Liver (tissue), 9 donors: Measurements from ENCODE around the gene ACP5. TPM values are rescaled to one million over a fixed set of nuclear protein-coding genes. Genes with fewer than 3 reads are reported as not detected.

Source experiments
- DNase-seq: peaks from one replicate; pipeline ENCODE4 v3.0.0-alpha.2; 2017; ENCODE audit warnings: low spot score
- H3K27ac ChIP-seq, 2 donors: one replicate each; pipeline ENCODE4 v1.7.0; 2013; ENCODE audit warnings: inconsistent platforms in 2 of 2, low read length in 2 of 2, control low read depth in 1 of 2, low read depth in 1 of 2, mild to moderate bottlenecking in 1 of 2
- H3K27me3 ChIP-seq, 4 donors: one replicate each; pipeline versions ENCODE4 v1.6.1 to v1.7.0; 2013; ENCODE audit warnings: low read length in 3 of 4, inconsistent platforms in 1 of 4, mild to moderate bottlenecking in 1 of 4, moderate library complexity in 1 of 4; ENCODE audit not compliant: control insufficient read depth in 4 of 4, insufficient read depth in 4 of 4
- H3K36me3 ChIP-seq, 4 donors: one replicate each; pipeline versions ENCODE4 v1.6.1 to v1.7.0; 2013; ENCODE audit warnings: low read length in 3 of 4, mild to moderate bottlenecking in 3 of 4, low read depth in 1 of 4, moderate library complexity in 1 of 4; ENCODE audit not compliant: control insufficient read depth in 4 of 4, insufficient read depth in 3 of 4
- H3K4me1 ChIP-seq, 4 donors: one replicate each; pipeline versions ENCODE4 v1.6.1 to v1.7.0; 2013; ENCODE audit warnings: low read length in 3 of 4, mild to moderate bottlenecking in 3 of 4, moderate library complexity in 1 of 4; ENCODE audit not compliant: control insufficient read depth in 4 of 4, insufficient read depth in 4 of 4
- H3K4me3 ChIP-seq, 3 donors: one replicate each; pipeline versions ENCODE4 v1.6.1 to v1.7.0; 2013; ENCODE audit warnings: low read length in 3 of 3, control low read depth in 1 of 3, low read depth in 1 of 3, mild to moderate bottlenecking in 1 of 3
- H3K9ac ChIP-seq, 2 donors: one replicate each; pipeline ENCODE4 v1.7.0; 2013; ENCODE audit warnings: low read length in 2 of 2, mild to moderate bottlenecking in 2 of 2, moderate library complexity in 2 of 2, control low read depth in 1 of 2, low read depth in 1 of 2
- H3K9me3 ChIP-seq, 4 donors: one replicate each; pipeline versions ENCODE4 v1.6.1 to v1.7.0; 2013; ENCODE audit warnings: low read length in 3 of 4; ENCODE audit not compliant: control insufficient read depth in 4 of 4
- ATF3 ChIP-seq: IDR thresholded peaks from 2 replicates; pipeline ENCODE4 v1.6.1; 2016; ENCODE audit warnings: antibody characterized with exemption
- CTCF ChIP-seq: fragments of 150-350 bp; IDR thresholded peaks from 2 replicates; pipeline ENCODE4 v1.5.1; 2017; ENCODE audit warnings: improper control_type of control experiment, low read depth, low read length; ENCODE audit not compliant: missing input control
- EGR1 ChIP-seq, 2 donors: IDR thresholded peaks; 2 replicates each; pipeline ENCODE4 v1.6.1; 2016 to 2018; ENCODE audit warnings: antibody characterized with exemption in 2 of 2, low read depth in 2 of 2
- FOXA1 ChIP-seq: IDR thresholded peaks from 2 replicates; pipeline ENCODE4 v1.6.1; 2016; ENCODE audit warnings: antibody characterized with exemption
- FOXA2 ChIP-seq: IDR thresholded peaks from 2 replicates; pipeline ENCODE4 v1.6.1; 2016; ENCODE audit warnings: antibody characterized with exemption
- GABPA ChIP-seq, 2 donors: IDR thresholded peaks in 1 of 2; conservative IDR thresholded peaks in 1 of 2; 2 replicates each; pipeline ENCODE4 v1.6.1; 2016; ENCODE audit warnings: antibody characterized with exemption in 2 of 2, mild to moderate bottlenecking in 1 of 2, moderate library complexity in 1 of 2
- HNF4G ChIP-seq: IDR thresholded peaks from 2 replicates; pipeline ENCODE4 v1.6.1; 2016; ENCODE audit warnings: antibody characterized with exemption
- JUND ChIP-seq, 2 donors: IDR thresholded peaks; 2 replicates each; pipeline ENCODE4 v1.6.1; 2016; ENCODE audit warnings: antibody characterized with exemption in 2 of 2
- NR2F2 ChIP-seq: IDR thresholded peaks from 2 replicates; pipeline ENCODE4 v1.6.1; 2016; ENCODE audit warnings: antibody characterized with exemption
- RAD21 ChIP-seq, 2 donors: IDR thresholded peaks; 2 replicates each; pipeline ENCODE4 v1.6.1; 2016; ENCODE audit warnings: antibody characterized with exemption in 2 of 2, mild to moderate bottlenecking in 2 of 2
- RXRA ChIP-seq, 2 donors: IDR thresholded peaks; 2 replicates each; pipeline ENCODE4 v1.6.1; 2017 to 2018; ENCODE audit warnings: antibody characterized with exemption in 2 of 2, mild to moderate bottlenecking in 1 of 2
- SP1 ChIP-seq: IDR thresholded peaks from 2 replicates; pipeline ENCODE4 v1.6.1; 2018; ENCODE audit warnings: antibody characterized with exemption, mild to moderate bottlenecking
- TAF1 ChIP-seq: conservative IDR thresholded peaks from 2 replicates; pipeline ENCODE4 v1.6.1; 2016; ENCODE audit warnings: antibody characterized with exemption, mild to moderate bottlenecking
- YY1 ChIP-seq: IDR thresholded peaks from 2 replicates; pipeline ENCODE4 v1.6.1; 2016; ENCODE audit warnings: antibody characterized with exemption, mild to moderate bottlenecking
- WGBS: extraction: QIAGEN DNeasy Blood & Tissue Kit; methylation state at CpG from one replicate; pipeline ENCODE4 v1.1.7; 2013; 5-methylcytosine and 5-hydroxymethylcytosine counted together
- polyA plus RNA-seq, 2 donors: library from polyadenylated mRNA; stranded (reverse) in 1 of 2; unstranded in 1 of 2; fragments of 200-250 nt in 1 of 2; fragments of >200 nt in 1 of 2; fragmentation: Nextera tagmentation in 1 of 2; extraction: Ambion mirVana in 1 of 2; gene quantifications; one replicate each; pipeline versions ENCODE4 v1.2.1 to v1.2.3, GENCODE V29; 2013 to 2015
- total RNA-seq, 2 donors: library from RNA; depleted of rRNA; stranded (reverse); fragments of >200 nt; gene quantifications; one replicate each; pipeline ENCODE4 v1.2.3, GENCODE V29; 2014
- TF ChIP-seq, protein P1 (sequence below): IDR thresholded peaks from 2 replicates; pipeline ENCODE4 v1.6.1; 2016; ENCODE audit warnings: antibody characterized with exemption
- TF ChIP-seq, protein P2 (sequence below): IDR thresholded peaks from 2 replicates; pipeline ENCODE4 v1.6.1; 2016; ENCODE audit warnings: antibody characterized with exemption, mild to moderate bottlenecking
- TF ChIP-seq, protein P3 (sequence below): IDR thresholded peaks from 2 replicates; pipeline ENCODE4 v1.6.1; 2016; ENCODE audit warnings: antibody characterized with exemption
- donor health status: healthy.
- donor health status: healthy.
- donor health status: healthy.
- donor health status: healthy.
- donor health status: healthy.

Gene ACP5
- total and polyA plus RNA-seq, 4 donors, result 18.6 to 30.5 (median 23.8) TPM

DNA sequence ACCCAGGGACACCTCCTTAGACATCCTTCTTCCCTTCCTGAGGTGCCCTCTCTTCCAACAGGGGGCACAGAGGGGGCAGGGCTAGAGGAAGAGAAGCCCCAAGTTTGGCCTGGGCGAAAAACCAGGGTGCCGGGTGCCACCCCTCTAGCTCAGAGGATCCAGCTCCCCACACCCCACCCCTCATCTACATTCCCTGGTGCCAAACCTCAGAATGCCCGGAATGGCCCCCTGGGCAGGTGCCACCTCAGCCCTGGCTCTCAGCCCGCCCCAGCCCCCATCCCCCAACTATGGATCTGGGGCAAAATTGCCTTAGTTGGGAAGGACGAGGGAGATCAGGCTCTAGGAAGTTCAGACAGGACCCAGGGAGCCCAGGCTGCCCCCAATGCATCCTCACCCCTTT, 36.8 kb downstream of the ACP5 start:
- Histone ChIP-seq H3K4me1 (peaks cover 0 to 3% (median 3%) of the 10 kb centered on the region in 4 donors), H3K27ac (no peak overlapping the region), H3K9ac (no peak overlapping the region), H3K4me3 (no peak overlapping the region), H3K27me3 (peaks cover 0 to 5% (median 1%) of the 10 kb centered on the region in 4 donors), H3K36me3 (no peaks in the 10 kb centered on the region), H3K9me3 (no peaks in the 10 kb centered on the region)
- TF ChIP-seq, protein P1, sequence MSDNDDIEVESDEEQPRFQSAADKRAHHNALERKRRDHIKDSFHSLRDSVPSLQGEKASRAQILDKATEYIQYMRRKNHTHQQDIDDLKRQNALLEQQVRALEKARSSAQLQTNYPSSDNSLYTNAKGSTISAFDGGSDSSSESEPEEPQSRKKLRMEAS, result no peak
- TF ChIP-seq FOXA2 (no peak), GABPA (IDR thresholded peaks at IDR 0.05 in 1 of 2, conservative IDR thresholded peaks at IDR 0.05 in 1 of 2) (no peak), HNF4G (no peak), SP1 (no peak), RAD21 (IDR thresholded peaks at IDR 0.05) (no peak), TAF1 (no peak), ATF3 (no peak), RXRA (IDR thresholded peaks at IDR 0.05) (no peak), CTCF (no peak), EGR1 (IDR thresholded peaks at IDR 0.05; ENCODE audit: low read depth in 2 of 2) (no peak), NR2F2 (no peak), JUND (IDR thresholded peaks at IDR 0.05) (no peak), FOXA1 (no peak), YY1 (no peak)
- TF ChIP-seq, protein P2, sequence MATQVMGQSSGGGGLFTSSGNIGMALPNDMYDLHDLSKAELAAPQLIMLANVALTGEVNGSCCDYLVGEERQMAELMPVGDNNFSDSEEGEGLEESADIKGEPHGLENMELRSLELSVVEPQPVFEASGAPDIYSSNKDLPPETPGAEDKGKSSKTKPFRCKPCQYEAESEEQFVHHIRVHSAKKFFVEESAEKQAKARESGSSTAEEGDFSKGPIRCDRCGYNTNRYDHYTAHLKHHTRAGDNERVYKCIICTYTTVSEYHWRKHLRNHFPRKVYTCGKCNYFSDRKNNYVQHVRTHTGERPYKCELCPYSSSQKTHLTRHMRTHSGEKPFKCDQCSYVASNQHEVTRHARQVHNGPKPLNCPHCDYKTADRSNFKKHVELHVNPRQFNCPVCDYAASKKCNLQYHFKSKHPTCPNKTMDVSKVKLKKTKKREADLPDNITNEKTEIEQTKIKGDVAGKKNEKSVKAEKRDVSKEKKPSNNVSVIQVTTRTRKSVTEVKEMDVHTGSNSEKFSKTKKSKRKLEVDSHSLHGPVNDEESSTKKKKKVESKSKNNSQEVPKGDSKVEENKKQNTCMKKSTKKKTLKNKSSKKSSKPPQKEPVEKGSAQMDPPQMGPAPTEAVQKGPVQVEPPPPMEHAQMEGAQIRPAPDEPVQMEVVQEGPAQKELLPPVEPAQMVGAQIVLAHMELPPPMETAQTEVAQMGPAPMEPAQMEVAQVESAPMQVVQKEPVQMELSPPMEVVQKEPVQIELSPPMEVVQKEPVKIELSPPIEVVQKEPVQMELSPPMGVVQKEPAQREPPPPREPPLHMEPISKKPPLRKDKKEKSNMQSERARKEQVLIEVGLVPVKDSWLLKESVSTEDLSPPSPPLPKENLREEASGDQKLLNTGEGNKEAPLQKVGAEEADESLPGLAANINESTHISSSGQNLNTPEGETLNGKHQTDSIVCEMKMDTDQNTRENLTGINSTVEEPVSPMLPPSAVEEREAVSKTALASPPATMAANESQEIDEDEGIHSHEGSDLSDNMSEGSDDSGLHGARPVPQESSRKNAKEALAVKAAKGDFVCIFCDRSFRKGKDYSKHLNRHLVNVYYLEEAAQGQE, result no peak
- TF ChIP-seq, protein P3, sequence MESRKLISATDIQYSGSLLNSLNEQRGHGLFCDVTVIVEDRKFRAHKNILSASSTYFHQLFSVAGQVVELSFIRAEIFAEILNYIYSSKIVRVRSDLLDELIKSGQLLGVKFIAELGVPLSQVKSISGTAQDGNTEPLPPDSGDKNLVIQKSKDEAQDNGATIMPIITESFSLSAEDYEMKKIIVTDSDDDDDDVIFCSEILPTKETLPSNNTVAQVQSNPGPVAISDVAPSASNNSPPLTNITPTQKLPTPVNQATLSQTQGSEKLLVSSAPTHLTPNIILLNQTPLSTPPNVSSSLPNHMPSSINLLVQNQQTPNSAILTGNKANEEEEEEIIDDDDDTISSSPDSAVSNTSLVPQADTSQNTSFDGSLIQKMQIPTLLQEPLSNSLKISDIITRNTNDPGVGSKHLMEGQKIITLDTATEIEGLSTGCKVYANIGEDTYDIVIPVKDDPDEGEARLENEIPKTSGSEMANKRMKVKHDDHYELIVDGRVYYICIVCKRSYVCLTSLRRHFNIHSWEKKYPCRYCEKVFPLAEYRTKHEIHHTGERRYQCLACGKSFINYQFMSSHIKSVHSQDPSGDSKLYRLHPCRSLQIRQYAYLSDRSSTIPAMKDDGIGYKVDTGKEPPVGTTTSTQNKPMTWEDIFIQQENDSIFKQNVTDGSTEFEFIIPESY, result no peak
- no peak for DNase-seq
- WGBS, result 77% methylated on average over 5 of the region's 5 CpGs
